HEK293T (cell line): Measurements from ENCODE around the gene ANKRD34A.

ENCODE experiments used
- BHLHE40 ChIP-seq: fragments of 450-650 bp; IDR thresholded peaks from 2 replicates; pipeline ENCODE4 v1.6.1; 2016; ENCODE audit warnings: mild to moderate bottlenecking, moderate library complexity, borderline replicate concordance
- ELF4 ChIP-seq: fragments of 450-650 bp; IDR thresholded peaks from 2 replicates; pipeline ENCODE4 v1.6.1; 2017; ENCODE audit warnings: antibody characterized with exemption
- FOXA1 ChIP-seq: fragments of 450-650 bp; IDR thresholded peaks from 2 replicates; pipeline ENCODE4 v1.6.1; 2016; ENCODE audit warnings: mild to moderate bottlenecking
- FOXM1 ChIP-seq: fragments of 450-650 bp; IDR thresholded peaks from 2 replicates; pipeline ENCODE4 v1.6.1; 2017; ENCODE audit warnings: mild to moderate bottlenecking, borderline replicate concordance
- HDGF ChIP-seq: fragments of 450-650 bp; IDR thresholded peaks from 2 replicates; pipeline ENCODE4 v1.6.1; 2017; ENCODE audit warnings: antibody characterized with exemption, borderline replicate concordance
- L3MBTL2 ChIP-seq: fragments of 450-650 bp; conservative IDR thresholded peaks from 2 replicates; pipeline ENCODE4 v1.6.1; 2016; ENCODE audit warnings: mild to moderate bottlenecking
- SUZ12 ChIP-seq: fragments of 450-650 bp; IDR thresholded peaks from 2 replicates; pipeline ENCODE4 v1.6.1; 2016; ENCODE audit warnings: mild to moderate bottlenecking

DNA sequence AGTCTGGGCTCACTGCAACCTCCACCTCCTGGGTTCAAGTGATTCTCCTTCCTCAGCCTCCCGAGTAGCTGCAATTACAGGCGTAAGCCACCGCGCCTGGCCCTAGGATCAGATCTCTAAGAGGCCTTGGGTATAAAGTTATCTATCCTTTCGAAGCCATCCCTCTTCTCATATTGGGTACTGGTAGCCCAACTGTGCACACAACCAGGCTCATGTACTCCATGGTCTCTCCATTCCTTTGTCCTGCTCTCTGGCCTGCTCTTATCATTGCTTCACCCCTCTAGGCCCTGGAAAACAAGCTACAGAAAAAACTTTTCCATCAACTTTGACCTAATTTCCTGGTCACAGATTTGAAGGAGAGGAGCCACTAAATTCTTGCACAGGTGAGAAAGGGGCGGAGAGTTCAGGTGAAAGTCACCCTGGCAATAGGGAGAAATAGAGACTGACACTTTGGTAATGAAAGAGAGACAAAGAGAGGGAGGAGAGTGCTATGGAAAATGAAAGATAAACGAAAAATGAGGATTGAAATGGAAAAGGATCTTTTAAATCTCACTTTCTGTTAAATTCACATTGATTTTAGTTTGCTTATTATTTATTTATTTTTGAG is 26.0 kb upstream of the ANKRD34A start:
- TF ChIP-seq FOXM1 (no peak), L3MBTL2 (no peak), FOXA1 (no peak), ELF4 (no peak), BHLHE40 (no peak), HDGF (no peak), SUZ12 (no peak)
